NCI-H1105 treated with DMSO at 0.1 percent for 48 hours (cell line): ENCODE results near the gene CASP3.
"Not testable (repeated sequence)": the region's sequence is repeated elsewhere in the genome, so short reads cannot be mapped to it uniquely, and the experiment has no call there.

Experiments used
- DNase-seq: peaks from one replicate; lab custom pipeline; 2025; lab: John Stamatoyannopoulos, UW

Gene CASP3

DNA sequence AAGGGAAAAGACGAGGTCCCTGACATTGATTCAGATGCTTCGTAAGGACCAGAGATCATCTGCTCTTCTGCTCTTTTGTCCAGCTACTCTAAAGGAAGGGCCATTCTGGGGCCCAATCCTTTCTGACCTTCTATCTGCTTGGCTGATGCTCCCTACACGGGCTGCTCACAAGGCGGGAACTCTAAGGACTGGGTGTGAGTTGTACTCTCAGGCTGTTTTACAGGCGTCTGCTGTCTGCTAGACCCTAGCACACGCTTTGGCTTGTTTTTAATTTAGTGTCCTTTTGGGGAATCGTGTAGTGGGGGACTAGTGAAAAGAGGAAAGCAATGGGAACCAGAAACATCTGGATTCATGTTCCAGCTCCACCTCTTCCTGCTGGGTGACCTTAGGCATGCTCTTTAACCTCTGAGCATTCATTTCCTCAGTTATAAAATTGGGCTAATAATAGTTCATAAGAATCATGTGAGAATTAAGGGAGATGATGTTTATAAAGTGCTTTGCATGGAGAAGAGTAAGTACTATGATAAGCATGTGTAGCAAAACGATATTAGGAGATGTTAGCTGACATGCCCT, 53.1 kb downstream of the CASP3 start:
- no peak for DNase-seq

DNA sequence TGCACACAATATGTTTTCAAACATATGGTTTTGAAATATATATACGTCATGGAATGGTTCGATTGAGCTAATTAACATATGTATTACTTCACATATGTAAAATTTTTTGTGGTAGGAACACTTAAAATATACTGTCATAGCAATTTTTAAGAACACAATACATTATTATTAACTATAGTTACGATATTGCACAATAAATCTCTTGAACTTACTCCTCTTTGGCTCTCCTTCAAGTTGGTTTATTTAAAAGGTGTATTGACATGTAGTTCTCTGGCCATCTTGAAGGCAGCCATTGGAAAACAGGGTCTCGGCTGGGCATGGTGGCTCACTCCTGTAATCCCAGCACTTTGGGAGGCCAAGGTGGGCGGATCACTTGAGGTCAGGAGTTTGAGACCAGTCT, 53.8 kb downstream of the CASP3 start:
- DNase-seq, result no peak

DNA sequence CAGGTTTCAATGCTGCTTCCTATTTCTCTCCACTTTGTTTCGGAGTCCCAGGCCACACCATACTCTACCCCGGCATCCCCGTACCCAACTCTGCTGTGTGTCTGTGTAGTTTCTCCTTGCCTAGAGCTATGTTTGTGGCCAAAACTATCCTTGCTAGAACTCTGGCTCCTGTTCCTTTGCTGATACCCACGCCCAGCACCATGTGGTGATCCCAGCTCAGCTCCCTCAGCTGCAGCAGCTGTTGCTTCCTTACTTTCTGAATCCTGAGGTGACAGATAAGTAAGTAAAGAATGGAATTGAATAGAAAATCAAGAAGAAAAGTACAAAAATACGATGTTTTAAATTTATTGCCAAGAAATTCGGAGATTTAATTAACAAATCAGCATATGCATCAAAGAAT, 55.8 kb downstream of the CASP3 start:
- no peak for DNase-seq

DNA sequence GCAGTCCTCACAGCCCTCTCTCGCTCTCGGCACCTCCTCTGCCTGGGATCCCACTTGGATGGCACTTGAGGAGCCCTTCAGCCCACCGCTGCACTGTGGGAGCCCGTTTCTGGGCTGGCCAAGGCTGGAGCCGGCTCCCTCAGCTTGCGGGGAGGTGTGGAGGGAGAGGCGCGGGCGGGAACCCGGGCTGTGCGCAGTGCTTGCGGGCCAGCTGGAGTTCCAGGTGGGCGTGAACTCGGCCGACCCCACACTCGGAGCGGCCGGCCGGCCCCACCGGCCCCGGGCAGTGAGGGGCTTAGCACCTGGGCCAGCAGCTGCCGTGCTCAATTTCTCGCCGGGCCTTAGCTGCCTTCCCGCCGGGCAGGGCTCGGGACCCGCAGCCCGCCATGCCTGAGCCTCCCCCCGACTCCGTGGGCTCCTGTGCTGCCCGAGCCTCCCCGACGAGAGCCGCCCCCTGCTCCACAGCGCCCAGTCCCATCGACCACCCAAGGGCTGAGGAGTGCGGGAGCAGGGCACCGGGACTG, 57.4 kb downstream of the CASP3 start:
- not testable (repeated sequence) for DNase-seq

DNA sequence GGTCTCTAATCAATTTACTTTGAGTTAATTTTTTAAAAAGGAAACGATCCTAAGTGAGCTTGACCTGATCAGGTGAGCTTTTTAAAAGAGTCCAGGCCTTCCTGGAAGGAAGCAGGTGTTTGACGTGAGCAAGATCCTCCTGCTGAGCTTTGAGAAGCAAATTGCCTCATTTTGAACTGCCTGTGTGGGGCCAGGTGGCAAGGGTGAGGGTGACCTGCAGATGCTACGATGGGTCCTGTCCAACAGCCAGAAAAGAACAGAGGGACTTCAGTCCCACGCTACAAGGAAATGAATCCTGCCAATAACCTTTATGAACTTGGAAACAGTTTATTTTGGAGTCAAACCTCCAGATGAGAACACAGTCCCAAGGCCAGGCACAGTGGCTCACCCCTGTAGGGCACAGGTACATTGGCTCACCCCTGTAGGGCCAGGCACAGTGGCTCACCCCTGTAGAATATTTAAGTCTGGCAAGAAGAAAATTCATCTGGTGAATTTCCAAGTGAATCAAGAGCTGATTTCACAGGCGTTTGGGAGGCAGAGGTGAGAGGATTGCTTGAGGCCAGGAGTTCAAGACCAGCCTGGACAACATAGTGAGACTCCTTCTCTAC, 58.1 kb downstream of the CASP3 start:
- no peak for DNase-seq

DNA sequence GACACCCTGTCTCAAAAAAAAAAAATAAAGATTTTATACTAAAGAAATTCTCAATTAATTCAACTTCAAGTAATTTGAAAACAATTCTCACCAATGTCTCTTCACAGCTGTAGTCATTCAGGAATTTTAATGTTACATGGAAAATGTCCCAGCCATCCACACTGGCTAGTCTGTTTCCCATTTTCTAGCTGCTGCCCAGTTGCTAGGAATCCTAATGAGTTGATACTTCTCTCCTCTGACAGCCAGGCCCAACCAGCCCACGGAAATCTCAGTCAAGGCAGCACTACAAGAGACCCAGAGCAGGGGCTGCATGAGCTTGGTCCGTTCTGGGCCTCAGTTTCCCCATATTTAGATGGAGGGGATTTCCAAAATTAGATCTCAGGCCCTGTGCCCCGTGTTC, 59.1 kb downstream of the CASP3 start:
- no peak for DNase-seq

DNA sequence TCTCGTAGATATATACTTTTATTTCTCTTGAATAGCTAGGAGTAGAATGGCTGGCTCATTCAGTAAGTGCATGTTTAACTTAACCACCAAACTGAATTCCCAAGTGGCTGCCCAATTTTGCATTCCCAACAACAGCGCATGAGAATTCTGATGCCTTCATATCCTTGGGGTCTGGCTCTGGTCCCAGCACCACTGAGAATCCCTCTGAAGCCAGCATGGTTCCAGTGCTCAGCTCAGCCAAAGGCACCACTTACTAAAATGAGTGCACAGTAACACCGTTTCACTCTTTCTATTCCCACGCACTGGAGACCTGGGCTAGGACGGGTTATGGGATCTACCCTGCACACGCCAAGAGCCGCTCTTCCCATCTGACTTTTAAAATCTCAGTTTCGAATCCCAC, 60.4 kb downstream of the CASP3 start:
- DNase-seq, result no peak

DNA sequence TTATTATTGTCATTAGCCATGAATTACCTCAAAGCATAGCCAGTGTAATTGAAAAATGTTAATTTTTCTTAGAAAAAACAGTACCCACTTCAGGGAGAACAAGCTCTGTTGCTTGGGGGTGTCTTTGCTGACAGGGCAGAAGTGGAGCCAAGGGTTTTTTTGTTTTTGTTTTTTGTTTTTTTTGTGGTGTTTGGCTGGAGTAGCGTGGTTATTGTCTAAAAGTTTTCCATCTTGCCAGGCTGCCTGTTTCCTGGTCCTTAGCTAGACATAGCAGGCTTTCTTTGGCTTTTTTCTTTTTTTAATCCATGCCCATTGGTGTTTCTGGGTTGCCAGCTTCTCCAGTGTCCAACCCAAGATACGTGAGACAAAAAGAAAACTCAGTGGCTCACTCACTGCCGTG, 61.5 kb downstream of the CASP3 start:
- no peak for DNase-seq

DNA sequence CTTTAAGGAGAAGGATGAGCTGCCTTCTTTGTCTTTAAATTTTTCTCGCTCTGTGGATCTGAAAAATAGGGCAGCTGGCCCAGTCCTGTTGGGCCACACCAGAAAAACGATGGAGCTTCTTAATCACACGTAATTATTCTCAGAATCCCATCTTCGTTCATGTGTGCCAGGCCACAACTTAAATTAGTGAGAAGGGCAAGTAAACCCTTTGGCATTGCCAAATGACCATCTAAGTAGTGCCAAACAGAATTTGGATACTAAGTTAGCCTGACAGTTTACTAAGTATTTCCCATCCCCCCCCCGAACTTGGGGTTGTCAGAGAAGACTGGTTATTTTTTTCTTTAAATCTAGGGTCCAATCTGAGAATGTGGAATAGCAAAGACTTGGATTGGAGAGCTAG, 62.0 kb downstream of the CASP3 start:
- no peak for DNase-seq

DNA sequence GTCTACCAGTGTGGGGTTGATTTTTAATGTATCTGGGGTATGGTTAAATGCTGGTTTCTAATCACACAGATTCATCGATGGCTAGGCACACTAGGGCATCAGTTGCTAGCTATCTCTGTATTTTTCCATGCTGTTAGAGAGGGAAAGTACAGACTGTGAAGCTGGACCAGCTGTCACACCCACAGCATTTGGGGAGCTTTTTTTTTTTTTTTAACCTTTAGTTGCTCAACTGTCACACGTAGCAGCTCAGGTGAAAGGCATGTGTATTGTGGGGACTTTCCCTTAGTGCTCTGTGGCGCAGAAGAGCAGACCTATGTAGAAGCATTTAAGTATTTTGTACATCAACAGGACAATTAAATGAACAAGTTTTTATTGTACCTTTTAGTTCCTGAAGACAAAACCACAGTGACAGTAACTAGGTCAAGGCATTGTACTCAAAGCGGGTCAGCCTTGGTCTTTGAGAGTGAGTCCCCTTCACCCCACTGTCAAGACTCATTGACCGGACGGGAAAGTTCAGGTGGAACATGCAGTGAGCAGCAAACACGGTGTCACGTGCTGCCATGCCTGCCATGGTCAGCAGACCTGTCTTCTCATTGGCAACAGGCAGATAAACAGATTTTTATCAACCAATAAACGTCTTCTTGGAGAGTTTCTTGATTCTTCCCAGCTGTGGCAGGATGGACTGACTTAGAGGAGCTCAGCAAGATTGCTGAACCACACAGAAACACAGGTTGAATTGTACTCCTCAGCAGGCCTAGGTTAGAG, 65.3 kb downstream of the CASP3 start:
- DNase-seq, result no peak
